Measurements from ENCODE around the gene RPS5. TPM values are rescaled to one million over a fixed set of nuclear protein-coding genes. Genes with fewer than 3 reads are reported as not detected.

Gene RPS5
- polyA plus RNA-seq, 3 donors from 2014 or later: 558 to 1,355 (median 731) TPM

GRCh38 chr19:58385313-58385890 lies 1.7 kb upstream of the RPS5 start:
- peaks cover 7% of the 10 kb centered on the region in 3 donors for H3K36me3 Mint-ChIP-seq
- H3K27me3 Mint-ChIP-seq (ENCODE audit: low read depth in 3 of 3): peaks cover 16 to 21% (median 17%) of the 10 kb centered on the region in 3 donors
- peaks cover 39 to 47% of the 10 kb centered on the region in 2 donors for H3K4me1 Mint-ChIP-seq
- H3K4me3 Mint-ChIP-seq: peak overlapping the region; percentile 63 to 96 (median 93)
- DNase-seq: no peak
- peak overlapping the region; percentile 96 to 99 (median 96) for H3K27ac Mint-ChIP-seq
- H3K9me3 Mint-ChIP-seq: no peaks in the 10 kb centered on the region

DNA sequence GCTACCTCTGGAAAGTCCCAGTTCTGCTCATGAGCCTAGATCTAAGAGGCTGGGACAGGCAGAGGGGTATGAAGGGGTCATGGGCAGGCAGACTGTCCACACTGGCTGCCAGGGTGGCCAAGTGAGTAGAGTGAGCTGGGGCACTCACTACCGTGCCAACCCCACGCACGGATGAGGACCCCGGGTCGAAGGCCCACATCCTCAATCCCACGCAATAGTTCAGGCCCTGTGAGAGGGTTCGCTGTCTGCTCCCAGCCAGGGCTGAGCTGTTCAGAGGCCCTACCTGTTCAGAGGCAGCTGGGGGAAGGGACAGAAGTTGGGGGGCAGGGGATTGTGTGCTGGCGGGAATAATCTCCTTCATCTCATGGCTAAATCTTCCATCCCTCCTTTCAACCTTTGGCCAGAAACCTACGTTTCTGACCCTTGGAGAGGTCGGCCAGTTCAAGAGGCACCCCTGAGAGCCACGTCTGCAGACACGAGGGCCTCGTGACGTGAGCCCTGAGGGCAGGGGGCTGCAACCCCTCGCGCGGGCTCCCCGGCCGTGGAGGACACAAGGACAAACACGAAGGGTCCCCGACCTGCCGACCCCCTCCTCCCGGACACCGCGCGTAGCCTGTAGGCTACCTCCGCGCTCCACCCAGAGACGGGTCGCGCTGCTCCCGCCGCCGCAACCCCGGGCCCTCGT lies 1.0 kb upstream of the RPS5 start:
- no peak for DNase-seq
- Mint-ChIP-seq H3K36me3 (peaks cover 11 to 12% (median 12%) of the 10 kb centered on the region in 3 donors), H3K4me1 (peaks cover 44 to 49% of the 10 kb centered on the region in 2 donors), H3K9me3 (no peaks in the 10 kb centered on the region), H3K27me3 (ENCODE audit: low read depth in 3 of 3) (peaks cover 15 to 19% (median 15%) of the 10 kb centered on the region in 3 donors), H3K4me3 (peak overlapping the region; percentile 89 to 96 (median 94)), H3K27ac (peak overlapping the region; percentile 96 to 99 (median 96))

- no peak for DNase-seq
- Mint-ChIP-seq H3K9me3 (no peaks in the 10 kb centered on the region), H3K36me3 (peaks cover 11 to 12% (median 12%) of the 10 kb centered on the region in 3 donors), H3K27me3 (ENCODE audit: low read depth in 3 of 3) (peaks cover 10 to 16% (median 14%) of the 10 kb centered on the region in 3 donors), H3K4me1 (peaks cover 34 to 39% of the 10 kb centered on the region in 2 donors), H3K4me3 (peak overlapping the region; percentile 89 to 96 (median 94)), H3K27ac (peak overlapping the region; percentile 96 to 99 (median 96))
These were observed 487 bp downstream of the RPS5 start for GRCh38 chr19:58387338-58388174.

DNA sequence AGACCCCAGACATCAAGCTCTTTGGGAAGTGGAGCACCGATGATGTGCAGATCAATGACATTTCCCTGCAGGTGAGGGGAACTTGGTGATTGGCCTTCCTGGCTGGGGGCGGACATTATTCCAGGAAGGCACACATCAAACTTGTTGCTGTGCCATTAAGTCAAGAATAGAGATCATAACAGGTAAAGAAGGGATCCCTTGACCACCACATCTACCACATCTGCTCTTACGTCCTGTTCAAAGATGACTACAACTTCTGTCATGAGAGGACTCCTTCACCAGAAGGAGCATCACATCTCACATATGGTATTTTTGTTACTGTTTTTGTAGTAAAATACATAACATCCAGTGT lies 1.1 kb downstream of the RPS5 start:
- Mint-ChIP-seq H3K27me3 (ENCODE audit: low read depth in 3 of 3) (peaks cover 10 to 17% (median 14%) of the 10 kb centered on the region in 3 donors), H3K27ac (peak overlapping the region; percentile 96 to 99 (median 96)), H3K4me3 (peak overlapping the region; percentile 89 to 96 (median 94)), H3K4me1 (peaks cover 34 to 36% of the 10 kb centered on the region in 2 donors), H3K36me3 (peaks cover 12 to 16% (median 12%) of the 10 kb centered on the region in 3 donors), H3K9me3 (no peaks in the 10 kb centered on the region)
- DNase-seq: no peak

- Mint-ChIP-seq H3K4me1 (peaks cover 16 to 20% of the 10 kb centered on the region in 2 donors), H3K9me3 (no peaks in the 10 kb centered on the region), H3K27ac (no peak overlapping the region), H3K4me3 (no peak overlapping the region), H3K36me3 (peaks cover 22 to 36% (median 26%) of the 10 kb centered on the region in 3 donors), H3K27me3 (ENCODE audit: low read depth in 3 of 3) (peaks cover 3 to 10% (median 10%) of the 10 kb centered on the region in 3 donors)
- DNase-seq: no peak
These were observed 6.1 kb downstream of the RPS5 start for GRCh38 chr19:58392945-58393724.

GRCh38 chr19:58393725-58394033 lies 6.6 kb downstream of the RPS5 start:
- Mint-ChIP-seq H3K9me3 (no peaks in the 10 kb centered on the region), H3K36me3 (peaks cover 22 to 36% (median 26%) of the 10 kb centered on the region in 3 donors), H3K4me1 (peaks cover 10 to 15% of the 10 kb centered on the region in 2 donors), H3K4me3 (no peak overlapping the region), H3K27me3 (ENCODE audit: low read depth in 3 of 3) (peaks cover 3 to 10% (median 10%) of the 10 kb centered on the region in 3 donors), H3K27ac (no peak overlapping the region)
- no peak for DNase-seq

DNA sequence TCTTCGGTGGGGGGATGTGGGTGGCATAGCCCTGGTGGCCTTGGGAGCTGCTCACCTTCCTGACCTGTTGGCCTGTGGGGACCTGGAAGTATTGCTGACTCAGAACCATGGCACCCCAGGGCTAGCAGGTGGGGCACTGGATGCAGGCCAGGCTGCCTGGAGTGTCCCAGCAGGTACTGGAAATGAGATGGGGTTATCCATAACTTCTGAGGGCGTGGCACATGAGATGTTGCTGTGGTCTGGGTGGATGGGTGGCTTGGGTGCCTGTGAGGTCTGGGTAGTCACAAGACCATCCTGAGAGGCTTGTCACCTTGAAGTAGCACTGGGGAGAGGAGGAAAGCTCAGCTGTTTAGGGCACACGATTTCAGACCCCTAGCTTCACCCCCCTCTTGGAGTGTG lies 7.8 kb downstream of the RPS5 start:
- Mint-ChIP-seq H3K9me3 (no peaks in the 10 kb centered on the region), H3K36me3 (peaks cover 14 to 29% (median 19%) of the 10 kb centered on the region in 3 donors), H3K4me1 (peaks cover 5 to 7% of the 10 kb centered on the region in 2 donors), H3K27ac (no peak overlapping the region), H3K4me3 (no peak overlapping the region), H3K27me3 (ENCODE audit: low read depth in 3 of 3) (peaks cover 7 to 10% (median 9%) of the 10 kb centered on the region in 3 donors)
- no peak for DNase-seq

- no peak within 1 kb of the TSS for H3K27ac Mint-ChIP-seq
- no peak for DNase-seq
- H3K4me1 Mint-ChIP-seq: peaks cover 7 to 8% of the 10 kb centered on the region in 2 donors
- no peak within 1 kb of the TSS for H3K4me3 Mint-ChIP-seq
- peaks cover 14 to 29% (median 19%) of the 10 kb centered on the region in 3 donors for H3K36me3 Mint-ChIP-seq
- H3K9me3 Mint-ChIP-seq: no peaks in the 10 kb centered on the region
- peaks cover 7 to 10% (median 9%) of the 10 kb centered on the region in 3 donors for H3K27me3 Mint-ChIP-seq (ENCODE audit: low read depth in 3 of 3)
These were observed 8.3 kb downstream of the RPS5 start, which contains the start of gene RNF225 for GRCh38 chr19:58395220-58395978. Gene RNF225 (plus strand): TSS chr19:58395656. CDS start chr19:58396090, 434 bp downstream.

- Mint-ChIP-seq H3K27ac (no peak overlapping the region), H3K9me3 (no peaks in the 10 kb centered on the region), H3K4me1 (peaks cover 4 to 12% of the 10 kb centered on the region in 2 donors), H3K27me3 (ENCODE audit: low read depth in 3 of 3) (peaks cover 8 to 11% (median 11%) of the 10 kb centered on the region in 3 donors), H3K36me3 (peaks cover 10 to 24% (median 15%) of the 10 kb centered on the region in 3 donors), H3K4me3 (no peak overlapping the region)
- no peak for DNase-seq
These were observed 9.0 kb downstream of the RPS5 start for GRCh38 chr19:58395979-58396627.

- H3K4me3 Mint-ChIP-seq: peak overlapping the region in 1 of 5 donors; percentile 5
- no peaks in the 10 kb centered on the region for H3K9me3 Mint-ChIP-seq
- no peak for DNase-seq
- H3K4me1 Mint-ChIP-seq: peaks cover 10 to 16% of the 10 kb centered on the region in 2 donors
- H3K36me3 Mint-ChIP-seq: peaks cover 10 to 24% (median 15%) of the 10 kb centered on the region in 3 donors
- H3K27me3 Mint-ChIP-seq (ENCODE audit: low read depth in 3 of 3): peaks cover 12 to 15% (median 14%) of the 10 kb centered on the region in 3 donors
- H3K27ac Mint-ChIP-seq: no peak overlapping the region
These were observed 9.8 kb downstream of the RPS5 start for GRCh38 chr19:58396691-58397532.

GRCh38 chr19:58397533-58398037 lies 10.5 kb downstream of the RPS5 start:
- Mint-ChIP-seq H3K9me3 (no peaks in the 10 kb centered on the region), H3K27ac (no peak overlapping the region), H3K36me3 (peaks cover 10 to 24% (median 15%) of the 10 kb centered on the region in 3 donors), H3K27me3 (ENCODE audit: low read depth in 3 of 3) (peaks cover 12 to 15% (median 14%) of the 10 kb centered on the region in 3 donors), H3K4me1 (peaks cover 10 to 17% of the 10 kb centered on the region in 2 donors), H3K4me3 (no peak overlapping the region)
- no peak for DNase-seq
